Measurements from ENCODE around the gene L3MBTL4.

L3MBTL4 gene

GRCh38 chr18:6341303-6341702, 73.4 kb downstream of the L3MBTL4 start:
- no peak overlapping the region for H3K4me2 ChIP-seq (ENCODE audit: low read length, poor library complexity, severe bottlenecking)
- H3K4me1 ChIP-seq (ENCODE audit: control insufficient read depth, insufficient read depth, low read depth, low read length), result no peaks in the 10 kb centered on the region
- no peak overlapping the region for H3K23ac ChIP-seq (ENCODE audit: low read length in 2 of 2)
- H3K9me3 ChIP-seq (ENCODE audit: control insufficient read depth, low read length), result peaks cover 16% of the 10 kb centered on the region
- H4K91ac ChIP-seq (ENCODE audit: low read length), result no peak overlapping the region
- H2AFZ ChIP-seq (ENCODE audit: low read depth, low read length), result no peak overlapping the region
- H3K9ac ChIP-seq (ENCODE audit: low read length), result no peak overlapping the region
- H3K18ac ChIP-seq (ENCODE audit: low read depth in 1 of 2, low read length in 2 of 2), result no peak overlapping the region
- no peak overlapping the region for H2BK120ac ChIP-seq (ENCODE audit: low read depth, low read length)
- no peaks in the 10 kb centered on the region for H3K27me3 ChIP-seq (ENCODE audit: control insufficient read depth in 1 of 2, insufficient read depth in 1 of 2, low read length in 2 of 2)
- no peak overlapping the region for H2BK12ac ChIP-seq (ENCODE audit: low read length in 2 of 2)
- H2BK15ac ChIP-seq (ENCODE audit: low read depth, poor library complexity, severe bottlenecking), result no peak overlapping the region
- H2BK5ac ChIP-seq (ENCODE audit: low read depth, low read length, poor library complexity, severe bottlenecking), result no peak overlapping the region
- H3K14ac ChIP-seq (ENCODE audit: low read length in 2 of 2), result no peak overlapping the region
- DNase-seq, result no peak
- no peaks in the 10 kb centered on the region for H3K36me3 ChIP-seq (ENCODE audit: control insufficient read depth in 1 of 2, insufficient read depth in 2 of 2, low read depth in 1 of 2, low read length in 2 of 2)
- H3K4ac ChIP-seq (ENCODE audit: low read depth in 1 of 2, low read length in 2 of 2), result no peak overlapping the region
- no peak overlapping the region for H3K27ac ChIP-seq (ENCODE audit: low read length, poor library complexity, severe bottlenecking)
- H2AK5ac ChIP-seq (ENCODE audit: low read length, severe bottlenecking), result no peak overlapping the region
- H3K4me3 ChIP-seq (ENCODE audit: insufficient read depth in 1 of 2, low read depth in 1 of 2, low read length in 2 of 2), result no peak overlapping the region
- H3K79me1 ChIP-seq (replicated peaks; ENCODE audit: low read length, poor library complexity, severe bottlenecking), result no peaks in the 10 kb centered on the region
- H4K8ac ChIP-seq (ENCODE audit: low read length), result no peak overlapping the region

GRCh38 chr18:6340121-6340520, 74.6 kb downstream of the L3MBTL4 start:
- no peak overlapping the region for H2BK12ac ChIP-seq (ENCODE audit: low read length in 2 of 2)
- no peaks in the 10 kb centered on the region for H3K79me1 ChIP-seq (replicated peaks; ENCODE audit: low read length, poor library complexity, severe bottlenecking)
- H2BK5ac ChIP-seq (ENCODE audit: low read depth, low read length, poor library complexity, severe bottlenecking), result no peak overlapping the region
- H3K9me3 ChIP-seq (ENCODE audit: control insufficient read depth, low read length), result peaks cover 16% of the 10 kb centered on the region
- no peak overlapping the region for H3K4ac ChIP-seq (ENCODE audit: low read depth in 1 of 2, low read length in 2 of 2)
- no peak overlapping the region for H3K23ac ChIP-seq (ENCODE audit: low read length in 2 of 2)
- no peaks in the 10 kb centered on the region for H3K36me3 ChIP-seq (ENCODE audit: control insufficient read depth in 1 of 2, insufficient read depth in 2 of 2, low read depth in 1 of 2, low read length in 2 of 2)
- DNase-seq, result no peak
- H3K9ac ChIP-seq (ENCODE audit: low read length), result no peak overlapping the region
- H2AK5ac ChIP-seq (ENCODE audit: low read length, severe bottlenecking), result no peak overlapping the region
- no peak overlapping the region for H3K14ac ChIP-seq (ENCODE audit: low read length in 2 of 2)
- no peak overlapping the region for H3K27ac ChIP-seq (ENCODE audit: low read length, poor library complexity, severe bottlenecking)
- WGBS, result 60% methylated on average over 1 of the region's 1 CpG
- H3K4me1 ChIP-seq (ENCODE audit: control insufficient read depth, insufficient read depth, low read depth, low read length), result no peaks in the 10 kb centered on the region
- H3K4me3 ChIP-seq (ENCODE audit: insufficient read depth in 1 of 2, low read depth in 1 of 2, low read length in 2 of 2), result no peak overlapping the region
- no peak overlapping the region for H2BK15ac ChIP-seq (ENCODE audit: low read depth, poor library complexity, severe bottlenecking)
- H3K27me3 ChIP-seq (ENCODE audit: control insufficient read depth in 1 of 2, insufficient read depth in 1 of 2, low read length in 2 of 2), result no peaks in the 10 kb centered on the region
- no peak overlapping the region for H2AFZ ChIP-seq (ENCODE audit: low read depth, low read length)
- H2BK120ac ChIP-seq (ENCODE audit: low read depth, low read length), result no peak overlapping the region
- no peak overlapping the region for H4K91ac ChIP-seq (ENCODE audit: low read length)
- no peak overlapping the region for H4K8ac ChIP-seq (ENCODE audit: low read length)
- no peak overlapping the region for H3K4me2 ChIP-seq (ENCODE audit: low read length, poor library complexity, severe bottlenecking)
- no peak overlapping the region for H3K18ac ChIP-seq (ENCODE audit: low read depth in 1 of 2, low read length in 2 of 2)

- H3K9ac ChIP-seq (ENCODE audit: low read length), result no peak overlapping the region
- H3K79me1 ChIP-seq (replicated peaks; ENCODE audit: low read length, poor library complexity, severe bottlenecking), result no peaks in the 10 kb centered on the region
- no peak overlapping the region for H3K4me3 ChIP-seq (ENCODE audit: insufficient read depth in 1 of 2, low read depth in 1 of 2, low read length in 2 of 2)
- H2BK120ac ChIP-seq (ENCODE audit: low read depth, low read length), result no peak overlapping the region
- no peak overlapping the region for H3K4me2 ChIP-seq (ENCODE audit: low read length, poor library complexity, severe bottlenecking)
- H3K4me1 ChIP-seq (ENCODE audit: control insufficient read depth, insufficient read depth, low read depth, low read length), result no peaks in the 10 kb centered on the region
- no peak overlapping the region for H3K23ac ChIP-seq (ENCODE audit: low read length in 2 of 2)
- WGBS, result no CpG with 5 or more reads among the region's 4 CpGs
- H2AFZ ChIP-seq (ENCODE audit: low read depth, low read length), result no peak overlapping the region
- no peak overlapping the region for H3K18ac ChIP-seq (ENCODE audit: low read depth in 1 of 2, low read length in 2 of 2)
- DNase-seq, result no peak
- H3K27me3 ChIP-seq (ENCODE audit: control insufficient read depth in 1 of 2, insufficient read depth in 1 of 2, low read length in 2 of 2), result no peaks in the 10 kb centered on the region
- H3K36me3 ChIP-seq (ENCODE audit: control insufficient read depth in 1 of 2, insufficient read depth in 2 of 2, low read depth in 1 of 2, low read length in 2 of 2), result no peaks in the 10 kb centered on the region
- no peak overlapping the region for H4K91ac ChIP-seq (ENCODE audit: low read length)
- no peak overlapping the region for H2BK15ac ChIP-seq (ENCODE audit: low read depth, poor library complexity, severe bottlenecking)
- no peak overlapping the region for H3K14ac ChIP-seq (ENCODE audit: low read length in 2 of 2)
- H3K27ac ChIP-seq (ENCODE audit: low read length, poor library complexity, severe bottlenecking), result no peak overlapping the region
- H2AK5ac ChIP-seq (ENCODE audit: low read length, severe bottlenecking), result no peak overlapping the region
- no peak overlapping the region for H2BK12ac ChIP-seq (ENCODE audit: low read length in 2 of 2)
- H4K8ac ChIP-seq (ENCODE audit: low read length), result no peak overlapping the region
- peaks cover 4% of the 10 kb centered on the region for H3K9me3 ChIP-seq (ENCODE audit: control insufficient read depth, low read length)
- no peak overlapping the region for H2BK5ac ChIP-seq (ENCODE audit: low read depth, low read length, poor library complexity, severe bottlenecking)
- H3K4ac ChIP-seq (ENCODE audit: low read depth in 1 of 2, low read length in 2 of 2), result no peak overlapping the region
Observed at GRCh38 chr18:6336239-6336638, 78.5 kb downstream of the L3MBTL4 start.

DNA sequence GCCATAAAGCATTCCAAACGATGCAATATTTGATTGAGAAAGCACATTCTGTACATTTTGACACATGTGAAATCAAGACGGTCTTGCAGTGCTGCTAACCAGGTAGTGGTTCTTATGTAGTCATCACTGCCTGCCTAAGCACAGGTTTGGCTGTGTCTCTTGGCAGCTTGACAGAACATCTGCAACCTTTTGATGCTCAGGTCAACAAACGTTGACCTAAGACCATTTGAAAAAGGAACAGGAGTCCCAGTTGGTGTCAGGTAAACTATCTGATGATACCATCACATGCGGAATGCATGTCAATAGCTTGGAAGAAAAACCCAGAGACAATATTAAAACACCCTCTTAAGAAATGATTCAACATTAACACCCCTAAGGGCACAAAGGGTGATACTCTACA, 80.7 kb downstream of the L3MBTL4 start:
- Histone ChIP-seq H3K18ac (ENCODE audit: low read depth in 1 of 2, low read length in 2 of 2) (no peak overlapping the region), H3K9ac (ENCODE audit: low read length) (no peak overlapping the region), H3K4me1 (ENCODE audit: control insufficient read depth, insufficient read depth, low read depth, low read length) (no peaks in the 10 kb centered on the region), H3K27ac (ENCODE audit: low read length, poor library complexity, severe bottlenecking) (no peak overlapping the region), H3K27me3 (ENCODE audit: control insufficient read depth in 1 of 2, insufficient read depth in 1 of 2, low read length in 2 of 2) (no peaks in the 10 kb centered on the region), H2BK120ac (ENCODE audit: low read depth, low read length) (no peak overlapping the region), H3K4me3 (ENCODE audit: insufficient read depth in 1 of 2, low read depth in 1 of 2, low read length in 2 of 2) (no peak overlapping the region), H3K23ac (ENCODE audit: low read length in 2 of 2) (no peak overlapping the region), H3K4me2 (ENCODE audit: low read length, poor library complexity, severe bottlenecking) (no peak overlapping the region), H4K91ac (ENCODE audit: low read length) (no peak overlapping the region), H2AK5ac (ENCODE audit: low read length, severe bottlenecking) (no peak overlapping the region), H3K4ac (ENCODE audit: low read depth in 1 of 2, low read length in 2 of 2) (no peak overlapping the region), H3K79me1 (replicated peaks; ENCODE audit: low read length, poor library complexity, severe bottlenecking) (no peaks in the 10 kb centered on the region), H3K14ac (ENCODE audit: low read length in 2 of 2) (no peak overlapping the region), H3K9me3 (ENCODE audit: control insufficient read depth, low read length) (no peaks in the 10 kb centered on the region), H3K36me3 (ENCODE audit: control insufficient read depth in 1 of 2, insufficient read depth in 2 of 2, low read depth in 1 of 2, low read length in 2 of 2) (no peaks in the 10 kb centered on the region), H2AFZ (ENCODE audit: low read depth, low read length) (no peak overlapping the region), H4K8ac (ENCODE audit: low read length) (no peak overlapping the region), H2BK5ac (ENCODE audit: low read depth, low read length, poor library complexity, severe bottlenecking) (no peak overlapping the region), H2BK15ac (ENCODE audit: low read depth, poor library complexity, severe bottlenecking) (no peak overlapping the region), H2BK12ac (ENCODE audit: low read length in 2 of 2) (no peak overlapping the region)
- 75% methylated on average over 4 of the region's 4 CpGs for WGBS
- DNase-seq, result no peak
